HCT116 (cell line): Measurements from ENCODE around the gene SCN1A. TPM values are rescaled to one million over a fixed set of nuclear protein-coding genes. Genes with fewer than 3 reads are reported as not detected.

Experiments
- ATAC-seq: fragments of 200-7000 bp; cut with Tn5 transposase; 2 replicates; pipeline ENCODE4 v1.9.1; 2020; ENCODE audit warnings: mild to moderate bottlenecking, moderate library complexity
- BruUV-seq: library from RNA; stranded (reverse); fragments of 400-500 nt; replicated peaks from 2 replicates; lab custom pipeline; 2021; lab: Mats Ljungman, UMichigan
- CTCF ChIA-PET: fragments of 300-600 bp; sonication (Branson Sonifier 250); formaldehyde crosslinking; loops from one replicate; lab custom pipeline; 2021; ENCODE audit warnings: antibody characterized with exemption; lab: Charles Lee
- POLR2A ChIA-PET: fragments of 300-600, 350-600 bp; sonication (Branson Sonifier 250); formaldehyde crosslinking; loops from one replicate; lab custom pipeline; 2021; ENCODE audit warnings: antibody characterized with exemption; lab: Charles Lee
- RAD21 ChIA-PET, 2 experiments: fragments of 300-600 bp; sonication (Branson Sonifier 250); formaldehyde crosslinking; loops; one replicate each; lab custom pipeline; 2023; ENCODE audit warnings: low total read pairs in 2 of 2; ENCODE audit not compliant: uncharacterized antibody in 2 of 2, unreplicated experiment in 2 of 2, low non-redundant PET in 1 of 2; lab: Charles Lee
- DNase-seq: peaks from one replicate; pipeline ENCODE4 v3.0.0-alpha.2; 2010; ENCODE audit warnings: low read depth, low spot score
- H2AFZ ChIP-seq: fragments of 200-600 bp; shearing (Covaris generic), sonication (generic); 2 replicates; pipeline ENCODE4 v1.6.1; 2017; ENCODE audit warnings: low read depth, mixed run types, mixed read lengths, antibody characterized with exemption, low read length; ENCODE audit not compliant: poor library complexity, severe bottlenecking
- H3K27ac ChIP-seq: 2 replicates; pipeline ENCODE4 v1.5.1; 2012; ENCODE audit warnings: low read depth, low read length
- H3K27me3 ChIP-seq: fragments of 200-600 bp; sonication (generic); 2 replicates; pipeline ENCODE4 v1.6.1; 2016; ENCODE audit warnings: mixed run types, low read length, mixed read lengths; ENCODE audit not compliant: insufficient read depth
- H3K36me3 ChIP-seq, 2 experiments: fragments of 200-500 bp in 1 of 2; fragments of 200-600 bp in 1 of 2; sonication (Bioruptor generic) in 1 of 2; sonication (generic) in 1 of 2; 2 replicates each; pipeline versions ENCODE4 v1.5.1 to v1.6.1; 2014 to 2016; ENCODE audit warnings: low read length in 2 of 2, inconsistent platforms in 1 of 2, mixed read lengths in 1 of 2, mixed run types in 1 of 2; ENCODE audit not compliant: insufficient read depth in 2 of 2, control insufficient read depth in 1 of 2
- H3K4me1 ChIP-seq, 2 experiments: fragments of 200-600 bp in 1 of 2; sonication (generic) in 1 of 2; 2 replicates each; pipeline versions ENCODE4 v1.5.1 to v1.6.1; 2012 to 2017; ENCODE audit warnings: low read length in 2 of 2, inconsistent platforms in 1 of 2, mild to moderate bottlenecking in 1 of 2, mixed read lengths in 1 of 2, mixed run types in 1 of 2, moderate library complexity in 1 of 2; ENCODE audit not compliant: insufficient read depth in 2 of 2, control insufficient read depth in 1 of 2
- H3K4me2 ChIP-seq: fragments of 200-600 bp; sonication (generic); 2 replicates; pipeline ENCODE4 v1.6.1; 2017; ENCODE audit warnings: mixed run types, low read length, mixed read lengths
- H3K4me3 ChIP-seq, 2 experiments: fragments of 200-600 bp in 1 of 2; sonication (generic) in 1 of 2; replicated peaks in 1 of 2; 2 replicates each; pipeline ENCODE4 v1.5.1; 2011 to 2016; ENCODE audit warnings: low read length in 2 of 2, control low read depth in 1 of 2, low read depth in 1 of 2, mild to moderate bottlenecking in 1 of 2, mixed read lengths in 1 of 2, mixed run types in 1 of 2
- H3K79me2 ChIP-seq: fragments of 200-600 bp; sonication (generic); 2 replicates; pipeline ENCODE4 v1.6.1; 2017; ENCODE audit warnings: mild to moderate bottlenecking, mixed run types, low read length, moderate library complexity, mixed read lengths; ENCODE audit not compliant: insufficient read depth
- H3K9ac ChIP-seq: fragments of 200-600 bp; sonication (generic); 2 replicates; pipeline ENCODE4 v1.6.1; 2016; ENCODE audit warnings: low read length, mixed read lengths
- H3K9me2 ChIP-seq: fragments of 200-600 bp; sonication (generic), shearing (Covaris generic); 2 replicates; pipeline ENCODE4 v1.6.1; 2017; ENCODE audit warnings: mixed run types, mild to moderate bottlenecking, moderate library complexity; ENCODE audit not compliant: insufficient read depth
- H3K9me3 ChIP-seq, 2 experiments: fragments of 200-500 bp in 1 of 2; fragments of 200-600 bp in 1 of 2; sonication (Bioruptor generic) in 1 of 2; sonication (generic) in 1 of 2; 2 replicates each; pipeline ENCODE4 v1.6.1; 2014 to 2017; ENCODE audit warnings: low read length in 2 of 2, mixed read lengths in 2 of 2, inconsistent platforms in 1 of 2, low read depth in 1 of 2, mild to moderate bottlenecking in 1 of 2, mixed run types in 1 of 2, moderate library complexity in 1 of 2; ENCODE audit not compliant: control insufficient read depth in 1 of 2, insufficient read depth in 1 of 2
- H4K20me1 ChIP-seq: fragments of 200-600 bp; sonication (generic), shearing (Covaris generic); 2 replicates; pipeline ENCODE4 v1.6.1; 2017; ENCODE audit warnings: mixed run types, mild to moderate bottlenecking, moderate library complexity; ENCODE audit not compliant: insufficient read depth
- CBX3 ChIP-seq: IDR thresholded peaks from 2 replicates; pipeline ENCODE4 v1.6.1; 2012; ENCODE audit warnings: low read depth
- CEBPB ChIP-seq: IDR thresholded peaks from 2 replicates; pipeline ENCODE4 v1.6.1; 2012; ENCODE audit warnings: low read depth
- CTCF ChIP-seq, 3 experiments: fragments of 200-600 bp in 1 of 3; sonication (generic) in 1 of 3; IDR thresholded peaks in 2 of 3; conservative IDR thresholded peaks in 1 of 3; 2 replicates each; pipeline ENCODE4 v1.5.1; 2012 to 2017; ENCODE audit warnings: low read depth in 2 of 3, low read length in 2 of 3, antibody characterized with exemption in 1 of 3, borderline replicate concordance in 1 of 3, control low read depth in 1 of 3, mild to moderate bottlenecking in 1 of 3, mixed read lengths in 1 of 3, mixed run types in 1 of 3, moderate library complexity in 1 of 3; ENCODE audit not compliant: insufficient read depth in 1 of 3
- ELF1 ChIP-seq: IDR thresholded peaks from 2 replicates; pipeline ENCODE4 v1.6.1; 2012; ENCODE audit warnings: low read depth, borderline replicate concordance
- EZH2 ChIP-seq: fragments of 200-600 bp; sonication (generic); IDR thresholded peaks from 2 replicates; pipeline ENCODE4 v1.6.1; 2017; ENCODE audit warnings: antibody characterized with exemption, mixed run types
- JUND ChIP-seq: IDR thresholded peaks from 2 replicates; pipeline ENCODE4 v1.6.1; 2012
- MAX ChIP-seq: IDR thresholded peaks from 2 replicates; pipeline ENCODE4 v1.6.1; 2012
- POLR2A ChIP-seq: IDR thresholded peaks from 2 replicates; pipeline ENCODE4 v1.7.0; 2011; ENCODE audit warnings: borderline replicate concordance; ENCODE audit not compliant: insufficient read depth, insufficient read length; ENCODE audit errors: extremely low read depth
- POLR2AphosphoS5 ChIP-seq: IDR thresholded peaks from 2 replicates; pipeline ENCODE4 v1.6.1; 2011; ENCODE audit warnings: mild to moderate bottlenecking, low read depth, low read length, moderate library complexity
- RAD21 ChIP-seq: IDR thresholded peaks from 2 replicates; pipeline ENCODE4 v1.6.1; 2012; ENCODE audit warnings: low read depth, mild to moderate bottlenecking
- SIN3A ChIP-seq: IDR thresholded peaks from 2 replicates; pipeline ENCODE4 v1.6.1; 2012; ENCODE audit warnings: low read depth
- TCF7L2 ChIP-seq: IDR thresholded peaks from 2 replicates; pipeline ENCODE4 v1.7.0; 2011; ENCODE audit warnings: borderline replicate concordance, inconsistent platforms; ENCODE audit not compliant: insufficient read depth, insufficient read length; ENCODE audit errors: extremely low read depth
- intact Hi-C: fragments of 100-400 bp; cut with micrococcal nuclease; formaldehyde crosslinking; loops from 2 replicates; pipeline ENCODE4 v1.10.0; 2022
- total RNA-seq: library from RNA; stranded (reverse); gene quantifications from one replicate; pipeline ENCODE4 v1.2.1, GENCODE V29; 2021; ENCODE audit not compliant: unreplicated experiment
- TF ChIP-seq, protein P1 (sequence below): IDR thresholded peaks from 2 replicates; pipeline ENCODE4 v1.6.1; 2012
- TF ChIP-seq, protein P2 (sequence below): IDR thresholded peaks from 2 replicates; pipeline ENCODE4 v1.6.1; 2011; ENCODE audit warnings: mild to moderate bottlenecking, low read length, moderate library complexity; ENCODE audit not compliant: insufficient replicate concordance; ENCODE audit errors: extremely low read depth

Gene SCN1A
- total RNA-seq, 1 experiment from 2014 or later = not detected

DNA sequence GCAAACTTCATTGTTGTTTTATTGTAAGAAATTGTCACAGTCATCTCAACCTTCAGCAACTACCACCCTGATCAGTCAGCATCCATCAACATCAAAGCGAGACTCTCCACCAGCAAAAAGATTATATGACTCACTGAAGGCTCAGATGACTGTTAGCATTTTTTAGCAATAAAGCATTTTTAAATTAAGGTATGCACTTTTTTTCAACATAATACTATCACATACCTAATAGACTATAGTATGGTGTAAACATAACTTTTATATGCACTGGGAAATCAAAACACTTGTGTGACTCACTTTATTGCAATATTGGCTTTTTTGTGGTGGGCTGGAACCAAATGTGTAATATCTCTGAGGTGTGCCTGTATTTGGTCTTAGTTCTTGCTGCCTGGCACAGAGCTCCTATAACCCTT is 15.6 kb downstream of the SCN1A start:
- Histone ChIP-seq H4K20me1 (no peaks in the 10 kb centered on the region), H3K4me1 (no peaks in the 10 kb centered on the region), H3K9ac (no peak overlapping the region), H3K27ac (no peak overlapping the region), H3K36me3 (no peaks in the 10 kb centered on the region), H3K9me2 (no peaks in the 10 kb centered on the region), H3K4me2 (no peak overlapping the region), H3K9me3 (no peaks in the 10 kb centered on the region), H3K79me2 (no peaks in the 10 kb centered on the region), H3K4me3 (no peak overlapping the region), H2AFZ (no peak overlapping the region), H3K27me3 (no peaks in the 10 kb centered on the region)
- ChIA-PET RAD21 (no interaction called here), POLR2A (no interaction called here), CTCF (no interaction called here)
- intact Hi-C loops = no loop called here
- no TSS peak for BruUV-seq
- DNase-seq = no peak
- ATAC-seq = no peak
- no peak for TF ChIP-seq EZH2
- no peak for TF ChIP-seq CBX3
- TF ChIP-seq, protein P1, sequence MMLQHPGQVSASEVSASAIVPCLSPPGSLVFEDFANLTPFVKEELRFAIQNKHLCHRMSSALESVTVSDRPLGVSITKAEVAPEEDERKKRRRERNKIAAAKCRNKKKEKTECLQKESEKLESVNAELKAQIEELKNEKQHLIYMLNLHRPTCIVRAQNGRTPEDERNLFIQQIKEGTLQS = no peak
- no peak for TF ChIP-seq JUND
- TF ChIP-seq TCF7L2 = no peak
- TF ChIP-seq MAX = no peak
- TF ChIP-seq CEBPB = no peak
- no peak for TF ChIP-seq SIN3A
- TF ChIP-seq POLR2AphosphoS5 = no peak
- no peak for TF ChIP-seq CTCF (IDR thresholded peaks at IDR 0.05 in 2 of 3, conservative IDR thresholded peaks at IDR 0.05 in 1 of 3; ENCODE audit: borderline replicate concordance in 1 of 3, insufficient read depth in 1 of 3, low read depth in 2 of 3, low read length in 2 of 3)
- TF ChIP-seq POLR2A = no peak
- no peak for TF ChIP-seq ELF1
- TF ChIP-seq RAD21 = no peak
- TF ChIP-seq, protein P2, sequence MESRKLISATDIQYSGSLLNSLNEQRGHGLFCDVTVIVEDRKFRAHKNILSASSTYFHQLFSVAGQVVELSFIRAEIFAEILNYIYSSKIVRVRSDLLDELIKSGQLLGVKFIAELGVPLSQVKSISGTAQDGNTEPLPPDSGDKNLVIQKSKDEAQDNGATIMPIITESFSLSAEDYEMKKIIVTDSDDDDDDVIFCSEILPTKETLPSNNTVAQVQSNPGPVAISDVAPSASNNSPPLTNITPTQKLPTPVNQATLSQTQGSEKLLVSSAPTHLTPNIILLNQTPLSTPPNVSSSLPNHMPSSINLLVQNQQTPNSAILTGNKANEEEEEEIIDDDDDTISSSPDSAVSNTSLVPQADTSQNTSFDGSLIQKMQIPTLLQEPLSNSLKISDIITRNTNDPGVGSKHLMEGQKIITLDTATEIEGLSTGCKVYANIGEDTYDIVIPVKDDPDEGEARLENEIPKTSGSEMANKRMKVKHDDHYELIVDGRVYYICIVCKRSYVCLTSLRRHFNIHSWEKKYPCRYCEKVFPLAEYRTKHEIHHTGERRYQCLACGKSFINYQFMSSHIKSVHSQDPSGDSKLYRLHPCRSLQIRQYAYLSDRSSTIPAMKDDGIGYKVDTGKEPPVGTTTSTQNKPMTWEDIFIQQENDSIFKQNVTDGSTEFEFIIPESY = no peak
